ENCODE data around the gene MGAT5. TPM values are rescaled to one million over a fixed set of nuclear protein-coding genes. Genes with fewer than 3 reads are reported as not detected.
"Not testable (repeated sequence)": the region's sequence is repeated elsewhere in the genome, so short reads cannot be mapped to it uniquely, and the experiment has no call there.

Gene MGAT5
- total and polyA plus RNA-seq, 2 donors, result 17.0 to 49.4 TPM

GRCh38 chr2:134470561-134471168 is 216.8 kb downstream of the MGAT5 start:
- Histone ChIP-seq H3K4me3 (ENCODE audit: low read depth, low read length) (no peak overlapping the region), H3K27ac (ENCODE audit: low read depth) (no peak overlapping the region), H3K4me1 (ENCODE audit: insufficient read depth) (no peaks in the 10 kb centered on the region), H3K36me3 (ENCODE audit: insufficient read depth) (no peaks in the 10 kb centered on the region)
- DNase-seq (ENCODE audit: extremely low spot score), result no peak
- WGBS, result 94% methylated on average over 8 of the region's 8 CpGs

GRCh38 chr2:134476982-134477381 is 223.1 kb downstream of the MGAT5 start:
- not testable (repeated sequence) for H3K4me3 ChIP-seq (ENCODE audit: low read depth, low read length); DNase-seq (ENCODE audit: extremely low spot score); H3K27ac ChIP-seq (ENCODE audit: low read depth); H3K36me3 ChIP-seq (ENCODE audit: insufficient read depth); H3K4me1 ChIP-seq (ENCODE audit: insufficient read depth)
- WGBS, result 77% methylated on average over 8 of the region's 8 CpGs

- Histone ChIP-seq H3K4me1 (ENCODE audit: insufficient read depth) (no peaks in the 10 kb centered on the region), H3K27ac (ENCODE audit: low read depth) (no peak overlapping the region), H3K4me3 (ENCODE audit: low read depth, low read length) (no peak overlapping the region), H3K36me3 (ENCODE audit: insufficient read depth) (no peaks in the 10 kb centered on the region)
- WGBS, result 77% methylated on average over 4 of the region's 4 CpGs
- no peak for DNase-seq (ENCODE audit: extremely low spot score)
Observed at GRCh38 chr2:134479696-134480330, 225.9 kb downstream of the MGAT5 start.

GRCh38 chr2:134482131-134482723 is 228.4 kb downstream of the MGAT5 start:
- H3K27ac ChIP-seq (ENCODE audit: low read depth), result no peak overlapping the region
- DNase-seq (ENCODE audit: extremely low spot score), result no peak
- 73% methylated on average over 6 of the region's 6 CpGs for WGBS
- no peak overlapping the region for H3K4me3 ChIP-seq (ENCODE audit: low read depth, low read length)
- no peaks in the 10 kb centered on the region for H3K4me1 ChIP-seq (ENCODE audit: insufficient read depth)
- H3K36me3 ChIP-seq (ENCODE audit: insufficient read depth), result no peaks in the 10 kb centered on the region

GRCh38 chr2:134482766-134483340 is 229.0 kb downstream of the MGAT5 start:
- H3K4me1 ChIP-seq (ENCODE audit: insufficient read depth), result no peaks in the 10 kb centered on the region
- H3K27ac ChIP-seq (ENCODE audit: low read depth), result no peak overlapping the region
- WGBS, result 81% methylated on average over 15 of the region's 15 CpGs
- no peak overlapping the region for H3K4me3 ChIP-seq (ENCODE audit: low read depth, low read length)
- no peak for DNase-seq (ENCODE audit: extremely low spot score)
- H3K36me3 ChIP-seq (ENCODE audit: insufficient read depth), result no peaks in the 10 kb centered on the region

- H3K36me3 ChIP-seq (ENCODE audit: insufficient read depth), result no peaks in the 10 kb centered on the region
- H3K4me1 ChIP-seq (ENCODE audit: insufficient read depth), result no peaks in the 10 kb centered on the region
- DNase-seq (ENCODE audit: extremely low spot score), result no peak
- no peak overlapping the region for H3K4me3 ChIP-seq (ENCODE audit: low read depth, low read length)
- no peak overlapping the region for H3K27ac ChIP-seq (ENCODE audit: low read depth)
- 83% methylated on average over 11 of the region's 11 CpGs for WGBS
Observed at GRCh38 chr2:134489732-134490384, 236.0 kb downstream of the MGAT5 start.

GRCh38 chr2:134490559-134490958 is 236.7 kb downstream of the MGAT5 start:
- no peak overlapping the region for H3K4me3 ChIP-seq (ENCODE audit: low read depth, low read length)
- H3K4me1 ChIP-seq (ENCODE audit: insufficient read depth), result no peaks in the 10 kb centered on the region
- DNase-seq (ENCODE audit: extremely low spot score), result no peak
- H3K27ac ChIP-seq (ENCODE audit: low read depth), result no peak overlapping the region
- no peaks in the 10 kb centered on the region for H3K36me3 ChIP-seq (ENCODE audit: insufficient read depth)
- WGBS, result 85% methylated on average over 4 of the region's 4 CpGs

- DNase-seq (ENCODE audit: extremely low spot score), result no peak
- 82% methylated on average over 4 of the region's 4 CpGs for WGBS
- no peak overlapping the region for H3K4me3 ChIP-seq (ENCODE audit: low read depth, low read length)
- no peak overlapping the region for H3K27ac ChIP-seq (ENCODE audit: low read depth)
- no peaks in the 10 kb centered on the region for H3K36me3 ChIP-seq (ENCODE audit: insufficient read depth)
- no peaks in the 10 kb centered on the region for H3K4me1 ChIP-seq (ENCODE audit: insufficient read depth)
Observed at GRCh38 chr2:134491022-134491421, 237.2 kb downstream of the MGAT5 start.

GRCh38 chr2:134491771-134492441 is 238.0 kb downstream of the MGAT5 start:
- no peak for DNase-seq (ENCODE audit: extremely low spot score)
- Histone ChIP-seq H3K4me3 (ENCODE audit: low read depth, low read length) (no peak overlapping the region), H3K27ac (ENCODE audit: low read depth) (no peak overlapping the region), H3K4me1 (ENCODE audit: insufficient read depth) (no peaks in the 10 kb centered on the region), H3K36me3 (ENCODE audit: insufficient read depth) (no peaks in the 10 kb centered on the region)
- 29% methylated on average over 9 of the region's 9 CpGs for WGBS

- no peaks in the 10 kb centered on the region for H3K36me3 ChIP-seq (ENCODE audit: insufficient read depth)
- no peak overlapping the region for H3K4me3 ChIP-seq (ENCODE audit: low read depth, low read length)
- H3K4me1 ChIP-seq (ENCODE audit: insufficient read depth), result no peaks in the 10 kb centered on the region
- DNase-seq (ENCODE audit: extremely low spot score), result no peak
- H3K27ac ChIP-seq (ENCODE audit: low read depth), result no peak overlapping the region
- WGBS, result 84% methylated on average over 4 of the region's 4 CpGs
Observed at GRCh38 chr2:134493797-134494196, 239.9 kb downstream of the MGAT5 start.

- no peak for DNase-seq (ENCODE audit: extremely low spot score)
- 77% methylated on average over 7 of the region's 7 CpGs for WGBS
- no peaks in the 10 kb centered on the region for H3K36me3 ChIP-seq (ENCODE audit: insufficient read depth)
- H3K4me1 ChIP-seq (ENCODE audit: insufficient read depth), result no peaks in the 10 kb centered on the region
- no peak overlapping the region for H3K4me3 ChIP-seq (ENCODE audit: low read depth, low read length)
- H3K27ac ChIP-seq (ENCODE audit: low read depth), result no peak overlapping the region
Observed at GRCh38 chr2:134498654-134499053, 244.8 kb downstream of the MGAT5 start.

- 63% methylated on average over 9 of the region's 9 CpGs for WGBS
- no peaks in the 10 kb centered on the region for H3K4me1 ChIP-seq (ENCODE audit: insufficient read depth)
- H3K27ac ChIP-seq (ENCODE audit: low read depth), result no peak overlapping the region
- H3K36me3 ChIP-seq (ENCODE audit: insufficient read depth), result no peaks in the 10 kb centered on the region
- DNase-seq (ENCODE audit: extremely low spot score), result no peak
- H3K4me3 ChIP-seq (ENCODE audit: low read depth, low read length), result no peak overlapping the region
Observed at GRCh38 chr2:134499307-134499926, 245.5 kb downstream of the MGAT5 start.
